Neural cell (in vitro differentiated cells): ENCODE results near the gene FAM107B. TPM values are rescaled to one million over a fixed set of nuclear protein-coding genes. Genes with fewer than 3 reads are reported as not detected.

ENCODE experiments used
- H2AFZ ChIP-seq: fragments of 200-600, 300-800 bp; sonication (generic), shearing (Covaris generic); 2 replicates; pipeline ENCODE4 v1.6.0; 2014; ENCODE audit warnings: low read depth, mild to moderate bottlenecking, antibody characterized with exemption, low read length, moderate library complexity
- H3F3A ChIP-seq: fragments of 200-600 bp; shearing (Covaris generic); 2 replicates; pipeline ENCODE4 v1.6.1; 2016; ENCODE audit warnings: mild to moderate bottlenecking, moderate library complexity, mixed read lengths, antibody characterized with exemption, low read length; ENCODE audit not compliant: insufficient read depth, poor library complexity, severe bottlenecking
- H3K27ac ChIP-seq: fragments of 200-600, 300-800 bp; sonication (generic), shearing (Covaris generic); 2 replicates; pipeline ENCODE4 v1.5.1; 2014; ENCODE audit warnings: mild to moderate bottlenecking, low read length, moderate library complexity
- H3K27me3 ChIP-seq: fragments of 300-800, 200-600 bp; sonication (generic), shearing (Covaris generic); 2 replicates; pipeline ENCODE4 v1.6.0; 2014; ENCODE audit warnings: mild to moderate bottlenecking, low read depth, low read length, moderate library complexity; ENCODE audit not compliant: insufficient read depth
- H3K36me3 ChIP-seq: fragments of 300-800, 200-600 bp; sonication (generic), shearing (Covaris generic); 2 replicates; pipeline ENCODE4 v1.5.1; 2014; ENCODE audit warnings: mild to moderate bottlenecking, antibody characterized with exemption, low read length, moderate library complexity; ENCODE audit not compliant: insufficient read depth
- H3K4me2 ChIP-seq: fragments of 300-800, 200-600 bp; sonication (generic), shearing (Covaris generic); 2 replicates; pipeline ENCODE4 v1.6.0; 2014; ENCODE audit warnings: mild to moderate bottlenecking, low read length
- H3K4me3 ChIP-seq: fragments of 300-800, 200-600 bp; sonication (generic), shearing (Covaris generic); 2 replicates; pipeline ENCODE4 v1.5.1; 2014; ENCODE audit warnings: mild to moderate bottlenecking, low read length, moderate library complexity
- H3K79me2 ChIP-seq: fragments of 200-600 bp; shearing (Covaris generic); replicated peaks from 2 replicates; pipeline ENCODE4 v1.6.0; 2014; ENCODE audit warnings: mild to moderate bottlenecking, low read length, moderate library complexity; ENCODE audit not compliant: insufficient read depth
- H3K9ac ChIP-seq: fragments of 300-800, 200-600 bp; sonication (generic), shearing (Covaris generic); 2 replicates; pipeline ENCODE4 v1.6.1; 2016; ENCODE audit warnings: mild to moderate bottlenecking, low read length, mixed read lengths
- H3K9me2 ChIP-seq: fragments of 200-600 bp; shearing (Covaris generic); 2 replicates; pipeline ENCODE4 v1.6.1; 2016; ENCODE audit warnings: mild to moderate bottlenecking, low read length, mixed read lengths; ENCODE audit not compliant: insufficient read depth
- H3K9me3 ChIP-seq: fragments of 200-600, 300-800 bp; sonication (generic), shearing (Covaris generic); 2 replicates; pipeline ENCODE4 v1.6.1; 2016; ENCODE audit warnings: mild to moderate bottlenecking, mixed run types, low read length, moderate library complexity, mixed read lengths
- H4K20me1 ChIP-seq: fragments of 200-600 bp; shearing (Covaris generic); 2 replicates; pipeline ENCODE4 v1.6.1; 2016; ENCODE audit warnings: mild to moderate bottlenecking, mixed run types; ENCODE audit not compliant: insufficient read depth
- CTCF ChIP-seq: fragments of 450-650 bp; IDR thresholded peaks from 2 replicates; pipeline ENCODE4 v1.5.1; 2014; ENCODE audit warnings: antibody characterized with exemption, mild to moderate bottlenecking, moderate library complexity; ENCODE audit not compliant: poor library complexity, severe bottlenecking
- EP300 ChIP-seq: fragments of 450-650 bp; conservative IDR thresholded peaks from 2 replicates; pipeline ENCODE4 v1.6.1; 2014; ENCODE audit warnings: antibody characterized with exemption, mild to moderate bottlenecking, moderate library complexity; ENCODE audit not compliant: poor library complexity, severe bottlenecking
- EZH2 ChIP-seq: fragments of 200-600, 300-800 bp; shearing (Covaris generic), sonication (generic); IDR thresholded peaks from 2 replicates; pipeline ENCODE4 v1.6.1; 2014; ENCODE audit warnings: antibody characterized with exemption, low read length, borderline replicate concordance, mild to moderate bottlenecking; ENCODE audit not compliant: insufficient read depth, poor library complexity, severe bottlenecking
- MXI1 ChIP-seq: fragments of 450-650 bp; conservative IDR thresholded peaks from 2 replicates; pipeline ENCODE4 v1.6.1; 2014; ENCODE audit warnings: antibody characterized with exemption, mild to moderate bottlenecking; ENCODE audit not compliant: poor library complexity, severe bottlenecking
- POLR2AphosphoS5 ChIP-seq: IDR thresholded peaks from 2 replicates; pipeline ENCODE4 v1.6.1; 2012
- RAD21 ChIP-seq: fragments of 450-650 bp; conservative IDR thresholded peaks from 2 replicates; pipeline ENCODE4 v1.6.1; 2014; ENCODE audit warnings: antibody characterized with exemption, mild to moderate bottlenecking, moderate library complexity
- REST ChIP-seq: IDR thresholded peaks from 2 replicates; pipeline ENCODE4 v1.6.1; 2012; ENCODE audit warnings: borderline replicate concordance
- SMC3 ChIP-seq: fragments of 450-650 bp; conservative IDR thresholded peaks from 2 replicates; pipeline ENCODE4 v1.6.1; 2014; ENCODE audit warnings: antibody characterized with exemption, mild to moderate bottlenecking, moderate library complexity; ENCODE audit not compliant: poor library complexity
- TAF1 ChIP-seq: IDR thresholded peaks from 2 replicates; pipeline ENCODE4 v1.6.1; 2012; ENCODE audit warnings: low read depth
- polyA plus RNA-seq: library from polyadenylated mRNA; depleted of rRNA; stranded (reverse); fragments of >200 nt; gene quantifications from 2 replicates; pipeline ENCODE4 v1.2.3, GENCODE V29; 2014

FAM107B gene
- polyA plus RNA-seq, 1 donor from 2014 or later = 106 TPM

GRCh38 chr10:14572811-14573210, 201.9 kb downstream of the FAM107B start:
- Histone ChIP-seq H3K4me2 (no peak overlapping the region), H3K27ac (no peak overlapping the region), H3K9ac (no peak overlapping the region), H2AFZ (no peak overlapping the region), H3K79me2 (peaks cover 63% of the 10 kb centered on the region), H3K27me3 (no peaks in the 10 kb centered on the region), H3K36me3 (no peaks in the 10 kb centered on the region), H3F3A (no peaks in the 10 kb centered on the region), H3K9me2 (no peaks in the 10 kb centered on the region), H4K20me1 (no peaks in the 10 kb centered on the region), H3K9me3 (no peaks in the 10 kb centered on the region), H3K4me3 (no peak overlapping the region)
- no peak for TF ChIP-seq EP300
- no peak for TF ChIP-seq POLR2AphosphoS5
- TF ChIP-seq SMC3 = no peak
- TF ChIP-seq REST = no peak
- TF ChIP-seq TAF1 = no peak
- TF ChIP-seq MXI1 = no peak
- TF ChIP-seq RAD21 = no peak
- no peak for TF ChIP-seq CTCF
- no peak for TF ChIP-seq EZH2

- no peak overlapping the region for H3K27ac ChIP-seq
- H3K27me3 ChIP-seq = no peaks in the 10 kb centered on the region
- no peaks in the 10 kb centered on the region for H3K36me3 ChIP-seq
- H2AFZ ChIP-seq = no peak overlapping the region
- H3K9me3 ChIP-seq = no peaks in the 10 kb centered on the region
- H3K4me3 ChIP-seq = no peak overlapping the region
- H3F3A ChIP-seq = no peaks in the 10 kb centered on the region
- no peak overlapping the region for H3K4me2 ChIP-seq
- no peak overlapping the region for H3K9ac ChIP-seq
- no peaks in the 10 kb centered on the region for H3K9me2 ChIP-seq
- TF ChIP-seq TAF1 (no peak), CTCF (no peak), POLR2AphosphoS5 (no peak), SMC3 (no peak), RAD21 (no peak), EP300 (no peak), MXI1 (no peak), REST (no peak), EZH2 (no peak)
- H3K79me2 ChIP-seq = peaks cover 69% of the 10 kb centered on the region
- no peaks in the 10 kb centered on the region for H4K20me1 ChIP-seq
Observed at GRCh38 chr10:14571866-14572507, 202.7 kb downstream of the FAM107B start.
